ENCODE results near the gene EPB41L2. TPM values are rescaled to one million over a fixed set of nuclear protein-coding genes. Genes with fewer than 3 reads are reported as not detected.
A peak's percentile ranks its signal among the peaks of the same experiment; 100 is the strongest.

EPB41L2 gene
- total and polyA plus RNA-seq, 2 donors (not counting 1 experiment from before 2014, with no cell fraction given), result 113 to 264 TPM

DNA sequence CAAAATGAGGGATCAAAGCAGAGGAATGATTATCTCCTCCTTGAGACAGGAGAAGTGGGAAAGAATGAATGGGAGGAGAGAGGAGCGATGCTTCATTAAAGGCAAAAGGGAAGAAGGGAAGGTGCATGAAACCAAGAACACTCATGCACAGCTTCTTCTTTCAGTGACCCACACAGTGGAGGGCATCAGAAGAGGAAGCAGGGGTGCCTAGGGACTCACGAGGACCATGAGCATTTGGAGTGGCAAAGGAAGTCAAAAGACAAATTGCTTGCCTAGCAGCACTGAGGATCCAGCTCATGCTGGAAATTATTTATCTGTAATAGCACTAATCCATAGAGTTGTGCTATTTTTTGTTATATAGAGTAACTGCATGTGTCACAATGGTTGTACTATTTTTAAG lies 169.8 kb downstream of the EPB41L2 start:
- no peak overlapping the region for H3K4me3 ChIP-seq (replicated peaks in 1 of 4; ENCODE audit: control extremely low read depth in 1 of 4, insufficient read depth in 1 of 4, low read depth in 3 of 4, low read length in 4 of 4)
- H3K27ac ChIP-seq (ENCODE audit: insufficient read depth, low read length), result no peak overlapping the region
- no peaks in the 10 kb centered on the region for H3K27me3 ChIP-seq (ENCODE audit: control insufficient read depth, insufficient read depth, low read length)
- no peaks in the 10 kb centered on the region for H3K79me2 ChIP-seq (ENCODE audit: control insufficient read depth, insufficient read depth, low read length)
- H3K9me3 ChIP-seq (ENCODE audit: control insufficient read depth, insufficient read depth, low read depth, low read length), result no peaks in the 10 kb centered on the region
- H2AFZ ChIP-seq (ENCODE audit: low read length), result no peak overlapping the region
- no peaks in the 10 kb centered on the region for H4K20me1 ChIP-seq (ENCODE audit: control insufficient read depth, extremely low read depth, insufficient read depth, low read length)
- no peak for DNase-seq (ENCODE audit: low read depth in 2 of 2)
- no peak overlapping the region for H3K9ac ChIP-seq (ENCODE audit: insufficient read depth, low read length)
- TF ChIP-seq, protein P1, sequence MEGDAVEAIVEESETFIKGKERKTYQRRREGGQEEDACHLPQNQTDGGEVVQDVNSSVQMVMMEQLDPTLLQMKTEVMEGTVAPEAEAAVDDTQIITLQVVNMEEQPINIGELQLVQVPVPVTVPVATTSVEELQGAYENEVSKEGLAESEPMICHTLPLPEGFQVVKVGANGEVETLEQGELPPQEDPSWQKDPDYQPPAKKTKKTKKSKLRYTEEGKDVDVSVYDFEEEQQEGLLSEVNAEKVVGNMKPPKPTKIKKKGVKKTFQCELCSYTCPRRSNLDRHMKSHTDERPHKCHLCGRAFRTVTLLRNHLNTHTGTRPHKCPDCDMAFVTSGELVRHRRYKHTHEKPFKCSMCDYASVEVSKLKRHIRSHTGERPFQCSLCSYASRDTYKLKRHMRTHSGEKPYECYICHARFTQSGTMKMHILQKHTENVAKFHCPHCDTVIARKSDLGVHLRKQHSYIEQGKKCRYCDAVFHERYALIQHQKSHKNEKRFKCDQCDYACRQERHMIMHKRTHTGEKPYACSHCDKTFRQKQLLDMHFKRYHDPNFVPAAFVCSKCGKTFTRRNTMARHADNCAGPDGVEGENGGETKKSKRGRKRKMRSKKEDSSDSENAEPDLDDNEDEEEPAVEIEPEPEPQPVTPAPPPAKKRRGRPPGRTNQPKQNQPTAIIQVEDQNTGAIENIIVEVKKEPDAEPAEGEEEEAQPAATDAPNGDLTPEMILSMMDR (conservative IDR thresholded peaks at IDR 0.05 in 1 of 2, IDR thresholded peaks at IDR 0.05 in 1 of 2; ENCODE audit: low read depth in 1 of 2, low read length in 2 of 2), result no peak
- TF ChIP-seq EZH2 (IDR thresholded peaks at IDR 0.05; ENCODE audit: low read length, missing control alignments), result no peak
- H3K4me2 ChIP-seq (ENCODE audit: extremely low read depth, insufficient read depth, low read length), result no peak overlapping the region
- H3K4me1 ChIP-seq (ENCODE audit: control insufficient read depth, extremely low read depth, insufficient read depth, low read length), result peaks cover 5% of the 10 kb centered on the region
- peaks cover 5% of the 10 kb centered on the region for H3K36me3 ChIP-seq (ENCODE audit: control insufficient read depth, insufficient read depth, low read length)

DNA sequence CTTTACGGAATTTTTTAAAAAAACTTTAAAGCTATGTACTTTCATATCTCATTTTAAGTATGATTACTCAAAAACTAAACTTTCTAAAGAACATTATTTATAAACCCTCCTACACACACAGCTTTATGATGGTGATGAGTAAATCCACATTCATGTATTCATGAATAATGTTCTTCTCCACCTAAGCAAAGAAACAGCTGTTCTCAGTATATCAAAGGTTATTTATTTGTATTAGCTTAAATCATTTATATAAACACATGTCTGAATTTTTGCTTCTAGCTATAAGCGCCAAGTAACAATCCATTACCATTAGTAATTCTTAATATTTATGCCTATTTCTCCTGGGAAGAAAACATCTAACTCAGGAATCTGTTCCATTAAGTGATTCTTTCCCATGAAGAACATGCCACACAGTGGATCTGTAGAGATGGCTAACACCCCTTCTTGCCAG lies 172.5 kb downstream of the EPB41L2 start:
- peak; percentile 86 to 94 for DNase-seq (ENCODE audit: low read depth in 2 of 2)
- no peak overlapping the region for H3K27ac ChIP-seq (ENCODE audit: insufficient read depth, low read length)
- H3K79me2 ChIP-seq (ENCODE audit: control insufficient read depth, insufficient read depth, low read length), result no peaks in the 10 kb centered on the region
- no peaks in the 10 kb centered on the region for H4K20me1 ChIP-seq (ENCODE audit: control insufficient read depth, extremely low read depth, insufficient read depth, low read length)
- peaks cover 5% of the 10 kb centered on the region for H3K4me1 ChIP-seq (ENCODE audit: control insufficient read depth, extremely low read depth, insufficient read depth, low read length)
- no peak for TF ChIP-seq EZH2 (IDR thresholded peaks at IDR 0.05; ENCODE audit: low read length, missing control alignments)
- TF ChIP-seq, protein P1 (conservative IDR thresholded peaks at IDR 0.05 in 1 of 2, IDR thresholded peaks at IDR 0.05 in 1 of 2; ENCODE audit: low read depth in 1 of 2, low read length in 2 of 2), result no peak
- H3K9me3 ChIP-seq (ENCODE audit: control insufficient read depth, insufficient read depth, low read depth, low read length), result no peaks in the 10 kb centered on the region
- H3K4me3 ChIP-seq (replicated peaks in 1 of 4; ENCODE audit: control extremely low read depth in 1 of 4, insufficient read depth in 1 of 4, low read depth in 3 of 4, low read length in 4 of 4), result no peak overlapping the region
- H3K4me2 ChIP-seq (ENCODE audit: extremely low read depth, insufficient read depth, low read length), result no peak overlapping the region
- peaks cover 7% of the 10 kb centered on the region for H3K36me3 ChIP-seq (ENCODE audit: control insufficient read depth, insufficient read depth, low read length)
- H3K27me3 ChIP-seq (ENCODE audit: control insufficient read depth, insufficient read depth, low read length), result no peaks in the 10 kb centered on the region
- H3K9ac ChIP-seq (ENCODE audit: insufficient read depth, low read length), result no peak overlapping the region
- no peak overlapping the region for H2AFZ ChIP-seq (ENCODE audit: low read length)

DNA sequence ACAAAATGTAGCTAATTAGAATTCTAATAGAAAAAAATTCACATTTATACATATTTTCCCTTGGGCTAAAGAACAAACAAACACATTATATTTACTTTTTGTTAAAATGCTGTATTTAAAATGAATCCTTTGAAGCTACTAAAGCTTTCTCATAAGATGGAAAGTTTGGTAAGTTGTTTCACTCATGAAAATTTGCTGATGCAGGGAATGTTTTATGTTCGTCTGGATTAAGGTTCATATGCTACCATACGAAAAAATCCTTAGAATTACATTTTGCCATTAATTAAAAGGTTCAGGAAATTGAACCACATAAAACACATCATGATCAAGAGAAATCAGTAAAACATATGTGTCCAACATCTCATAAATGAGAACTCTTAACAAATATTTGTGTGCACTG lies 173.6 kb downstream of the EPB41L2 start:
- H3K4me3 ChIP-seq (replicated peaks in 1 of 4; ENCODE audit: control extremely low read depth in 1 of 4, insufficient read depth in 1 of 4, low read depth in 3 of 4, low read length in 4 of 4), result no peak overlapping the region
- no peaks in the 10 kb centered on the region for H3K79me2 ChIP-seq (ENCODE audit: control insufficient read depth, insufficient read depth, low read length)
- no peak overlapping the region for H3K9ac ChIP-seq (ENCODE audit: insufficient read depth, low read length)
- H3K36me3 ChIP-seq (ENCODE audit: control insufficient read depth, insufficient read depth, low read length), result peaks cover 9% of the 10 kb centered on the region
- H3K27ac ChIP-seq (ENCODE audit: insufficient read depth, low read length), result no peak overlapping the region
- H3K27me3 ChIP-seq (ENCODE audit: control insufficient read depth, insufficient read depth, low read length), result no peaks in the 10 kb centered on the region
- H4K20me1 ChIP-seq (ENCODE audit: control insufficient read depth, extremely low read depth, insufficient read depth, low read length), result no peaks in the 10 kb centered on the region
- H2AFZ ChIP-seq (ENCODE audit: low read length), result no peak overlapping the region
- H3K4me1 ChIP-seq (ENCODE audit: control insufficient read depth, extremely low read depth, insufficient read depth, low read length), result peaks cover 5% of the 10 kb centered on the region
- no peak overlapping the region for H3K4me2 ChIP-seq (ENCODE audit: extremely low read depth, insufficient read depth, low read length)
- no peaks in the 10 kb centered on the region for H3K9me3 ChIP-seq (ENCODE audit: control insufficient read depth, insufficient read depth, low read depth, low read length)
- TF ChIP-seq EZH2 (IDR thresholded peaks at IDR 0.05; ENCODE audit: low read length, missing control alignments), result no peak
- TF ChIP-seq, protein P1 (conservative IDR thresholded peaks at IDR 0.05 in 1 of 2, IDR thresholded peaks at IDR 0.05 in 1 of 2; ENCODE audit: low read depth in 1 of 2, low read length in 2 of 2), result no peak
- DNase-seq (ENCODE audit: low read depth in 2 of 2), result no peak
